Ecto neural progenitor cell (in vitro differentiated cells): ENCODE measurements around the gene COASY.

ENCODE experiments used
- DNase-seq: peaks from one replicate; pipeline ENCODE4 v3.0.0-alpha.2; 2018; ENCODE audit warnings: low spot score

COASY gene

DNA sequence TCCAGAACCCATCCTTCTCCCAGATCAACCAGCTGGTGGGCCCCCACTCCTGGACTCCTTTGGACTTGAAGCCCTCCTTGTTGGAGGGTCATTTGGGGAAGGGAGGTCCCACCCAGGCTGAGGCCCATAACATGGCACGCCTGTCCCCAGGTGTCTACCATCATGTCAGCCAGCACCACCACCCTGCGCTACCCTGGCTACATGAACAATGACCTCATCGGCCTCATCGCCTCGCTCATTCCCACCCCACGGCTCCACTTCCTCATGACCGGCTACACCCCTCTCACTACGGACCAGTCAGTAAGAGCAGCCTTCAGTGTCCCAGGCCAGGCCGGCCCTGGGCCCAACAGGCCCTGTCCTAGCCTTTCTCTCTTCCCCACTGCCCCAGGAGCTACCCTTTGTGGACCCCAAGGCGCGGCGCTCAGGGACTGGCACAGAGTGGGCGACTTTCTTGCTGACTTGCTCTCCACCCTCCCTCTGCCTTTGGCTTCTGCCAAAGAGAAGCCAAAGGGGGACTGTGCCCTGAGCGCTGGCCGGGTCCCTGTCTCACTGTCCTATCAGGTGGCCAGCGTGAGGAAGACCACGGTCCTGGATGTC is 51.8 kb downstream of the COASY start:
- no peak for DNase-seq
